Brain pericyte (primary cell): ENCODE measurements around the gene FAM222A.

Source experiments
- DNase-seq: peaks from one replicate; pipeline ENCODE4 v3.0.0-alpha.2; 2012; ENCODE audit warnings: low read depth, low spot score

The FAM222A gene

DNA sequence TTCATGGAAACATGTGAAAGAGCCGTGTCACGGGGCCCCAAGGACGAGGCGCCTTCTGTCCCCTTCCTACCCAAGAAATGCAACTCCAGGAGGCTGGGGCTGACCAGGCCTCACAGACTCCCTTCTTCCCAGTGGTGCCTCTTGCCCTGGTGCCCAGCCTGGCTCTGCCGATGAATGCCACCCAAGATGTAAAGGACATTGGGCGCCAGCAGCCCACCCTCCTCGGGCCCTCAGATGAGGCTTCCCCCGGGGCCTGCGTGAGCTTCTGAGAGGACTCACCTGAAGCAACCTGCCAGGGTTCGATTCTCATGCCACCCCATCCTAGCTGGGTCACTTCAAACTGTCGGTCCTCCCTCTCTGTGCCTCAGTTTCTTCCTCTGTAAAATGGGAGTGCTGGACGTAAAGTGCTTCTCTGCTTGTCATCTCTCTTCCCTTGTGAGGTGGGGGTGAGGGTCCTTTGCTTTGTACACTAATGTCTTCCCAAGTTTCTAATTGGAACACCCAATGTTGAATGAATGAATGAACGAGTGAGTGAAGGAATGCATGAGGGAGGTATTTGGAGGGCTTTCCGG, 10.8 kb downstream of the FAM222A start:
- no peak for DNase-seq

DNA sequence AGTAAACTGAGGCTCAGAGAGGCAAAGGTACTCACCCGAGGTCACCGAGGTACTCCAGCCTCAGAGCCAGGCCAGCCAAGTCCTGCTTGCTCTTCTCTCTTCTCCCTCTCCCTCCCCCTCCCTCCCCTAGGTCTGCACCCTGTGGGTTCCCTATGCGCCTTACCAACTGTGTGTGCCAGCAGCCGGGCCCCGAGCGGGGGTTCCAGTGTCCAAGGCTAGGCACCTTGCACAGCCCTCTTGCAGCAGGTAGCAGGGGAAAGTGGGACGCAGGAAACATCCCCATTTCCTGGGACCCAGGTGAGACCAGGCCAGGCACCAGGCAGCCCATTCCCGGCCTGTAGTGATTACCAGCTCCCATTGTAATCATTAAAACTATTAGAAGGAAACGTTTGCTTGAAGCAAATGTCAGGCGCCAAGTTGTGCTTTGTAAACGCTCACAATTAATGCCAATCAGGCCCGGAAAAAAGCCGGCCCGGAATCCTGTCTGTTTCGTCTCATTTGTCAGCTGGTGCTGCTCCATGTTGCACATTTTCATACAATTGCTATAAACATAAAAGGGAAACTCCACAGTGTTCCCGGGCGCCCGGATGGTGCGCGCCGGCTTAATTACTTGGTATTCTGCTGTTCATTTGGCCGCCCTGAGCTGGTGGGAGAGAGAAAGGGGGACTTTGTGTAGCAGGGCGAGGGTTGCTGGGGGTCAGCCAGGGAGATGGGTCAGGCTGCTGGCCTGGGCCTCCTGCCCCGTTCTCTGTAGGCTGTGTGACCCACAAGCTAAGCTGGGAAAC, 11.9 kb downstream of the FAM222A start:
- DNase-seq, result no peak

DNA sequence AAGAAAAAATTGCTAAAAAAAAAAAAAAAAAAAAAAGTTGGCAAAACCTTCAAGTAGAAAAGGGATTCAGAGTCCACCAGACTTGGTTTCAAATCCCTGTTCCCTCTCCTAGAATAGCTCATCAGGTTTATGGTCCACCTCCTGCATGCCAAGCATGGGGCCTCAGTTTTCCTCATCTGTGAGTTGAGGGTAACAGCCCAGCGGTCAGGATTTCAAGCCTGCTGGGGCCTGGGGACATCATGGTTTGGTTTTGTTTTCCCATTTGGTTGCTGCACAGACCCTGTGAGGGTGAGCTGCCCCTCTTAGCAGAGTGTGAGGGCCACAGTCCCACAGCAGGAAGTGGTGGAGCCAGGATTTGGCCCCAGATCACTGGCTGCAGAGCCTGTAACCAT, 12.5 kb downstream of the FAM222A start:
- DNase-seq, result no peak

DNA sequence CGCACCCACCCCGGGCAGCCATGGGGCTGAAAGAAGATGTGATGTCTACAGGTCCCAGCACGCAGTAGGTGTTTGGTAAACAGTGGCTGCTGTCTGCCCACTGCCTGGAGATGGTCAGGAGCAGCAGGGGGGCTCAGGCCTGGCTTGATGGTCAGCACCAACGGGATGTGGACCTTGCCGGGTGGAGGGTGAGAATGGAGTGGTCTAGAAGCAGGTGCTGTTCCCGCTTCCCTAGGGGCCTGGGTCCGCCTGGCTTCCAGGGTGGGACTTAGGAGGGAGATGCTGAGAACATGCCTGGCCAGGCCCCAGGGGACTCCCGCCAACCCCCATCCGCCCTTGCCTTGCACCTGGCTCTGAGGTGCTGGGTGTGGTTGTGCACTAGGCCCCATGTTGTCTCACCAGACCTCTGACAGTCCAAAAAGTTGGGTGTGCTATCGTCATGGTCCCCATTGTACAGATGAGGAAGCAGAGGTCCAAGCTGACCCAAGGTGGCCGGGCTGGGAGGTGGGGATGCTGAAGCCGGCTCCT, 12.9 kb downstream of the FAM222A start:
- no peak for DNase-seq

DNA sequence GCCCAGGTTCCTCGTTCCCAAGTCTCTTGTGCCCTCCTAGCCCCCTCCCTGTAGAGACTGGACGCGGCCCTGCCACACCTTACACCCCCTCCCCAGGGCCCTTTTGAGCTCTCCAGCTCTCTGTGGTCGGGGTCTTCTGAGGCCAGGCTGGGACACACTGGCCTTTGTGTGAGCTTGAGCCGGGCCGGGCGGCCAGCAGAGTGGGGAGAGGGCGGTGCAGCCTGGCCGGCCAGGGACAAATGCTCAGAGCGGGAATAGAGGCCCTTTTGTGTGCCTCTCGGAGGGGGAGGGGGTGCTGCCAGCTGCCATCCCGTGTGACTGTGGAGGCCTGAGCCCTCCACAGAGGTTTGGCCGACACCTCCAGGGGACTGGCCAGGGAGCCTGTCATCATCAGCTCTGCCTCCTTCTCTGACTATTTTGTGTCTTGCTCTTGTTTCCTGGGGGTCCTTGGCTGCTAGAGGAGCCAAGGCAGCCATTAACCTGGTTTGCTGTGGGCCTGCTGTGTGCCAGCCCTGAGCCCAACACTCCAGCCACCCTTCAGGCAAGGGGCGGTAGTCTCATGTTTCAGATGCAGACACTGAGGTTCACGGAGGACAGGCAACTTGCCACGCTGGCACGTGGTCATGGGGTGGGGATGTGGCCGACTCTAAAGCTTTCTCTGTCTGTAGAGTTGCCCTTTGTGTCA, 13.6 kb downstream of the FAM222A start:
- DNase-seq, result no peak

DNA sequence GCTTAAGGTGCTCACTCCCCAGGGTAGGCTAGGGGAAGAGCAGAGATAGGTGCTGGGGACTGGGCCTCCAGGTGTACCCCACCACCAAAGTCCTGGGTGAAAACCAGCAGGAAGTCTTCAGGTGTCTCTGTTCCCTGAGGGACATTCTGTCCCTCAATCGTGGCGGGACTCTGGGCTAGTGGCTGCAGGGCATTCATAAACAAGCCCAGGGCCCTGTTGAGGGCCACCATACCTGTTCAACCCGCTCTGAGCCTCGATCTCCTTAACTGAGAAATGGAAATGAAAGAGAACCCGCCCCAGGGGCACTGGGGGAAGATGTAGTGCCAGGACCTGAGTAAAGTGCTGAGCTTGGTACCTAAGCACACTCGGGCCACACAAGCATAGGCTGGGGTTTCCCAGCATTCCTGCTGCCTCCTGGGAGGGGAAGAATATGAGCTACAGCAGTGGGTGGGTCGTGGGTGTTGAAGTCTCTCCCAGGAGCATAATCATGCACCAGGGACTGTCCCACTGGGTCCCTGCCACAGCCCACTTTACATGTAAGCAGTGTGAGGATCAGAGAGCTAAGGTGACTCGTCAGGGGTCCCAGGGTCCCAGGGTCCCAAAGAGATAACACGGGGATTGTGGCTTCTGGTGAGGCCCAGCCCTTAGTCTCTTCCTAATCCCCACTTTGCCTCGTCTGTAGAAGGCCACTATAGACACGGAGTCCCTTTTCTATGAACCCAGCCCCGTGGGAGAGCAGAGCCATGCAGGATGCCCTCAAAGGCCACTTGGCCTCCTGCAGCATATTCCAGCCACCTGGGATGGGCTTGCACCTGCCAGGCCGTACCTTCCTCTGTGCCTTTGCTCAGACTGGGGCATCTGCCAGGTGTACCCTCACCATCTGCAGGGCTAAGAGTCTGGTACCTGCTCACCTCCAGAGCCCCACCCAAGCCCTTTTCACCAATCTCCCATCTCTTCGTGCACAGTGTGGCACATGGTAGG, 14.4 kb downstream of the FAM222A start:
- no peak for DNase-seq

DNA sequence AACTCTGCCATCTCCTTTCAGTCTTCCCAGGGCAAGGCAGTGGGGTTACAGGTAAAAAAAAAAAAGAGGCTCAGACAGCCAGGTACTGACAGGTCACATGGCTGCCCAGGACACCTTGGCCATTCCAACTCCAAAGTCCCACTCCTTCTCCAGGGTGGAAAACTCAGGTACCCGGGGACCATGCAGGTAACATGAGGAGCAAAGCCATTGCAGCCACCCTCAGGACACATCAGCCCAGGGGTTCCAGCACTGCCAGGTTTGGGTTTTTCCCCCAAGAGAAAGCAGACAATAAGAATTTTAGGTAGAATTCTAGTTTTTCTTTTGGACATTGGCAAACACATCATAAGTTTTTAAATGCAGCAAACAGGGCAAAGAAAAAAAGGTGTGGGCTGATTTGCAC, 15.3 kb downstream of the FAM222A start:
- no peak for DNase-seq

DNA sequence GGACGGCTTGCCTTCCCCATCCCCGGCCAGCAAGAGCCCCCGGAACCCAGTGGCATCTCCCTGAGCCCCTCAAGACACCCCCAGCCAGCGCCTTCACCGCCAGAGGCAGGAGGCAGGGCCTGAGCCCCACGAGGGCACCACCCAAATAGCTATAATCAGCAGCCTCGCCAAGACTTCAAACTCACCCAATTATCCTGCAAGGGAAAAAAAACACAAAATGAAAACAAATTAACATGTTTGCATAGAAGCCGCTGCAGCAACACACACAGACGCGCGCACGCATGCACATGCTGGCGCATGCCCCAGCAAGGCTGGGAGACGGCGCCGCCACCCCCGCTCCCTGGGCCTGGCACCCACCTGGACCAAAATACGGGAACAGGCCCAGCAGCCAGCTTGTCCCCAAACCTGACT, 15.8 kb downstream of the FAM222A start:
- no peak for DNase-seq

DNA sequence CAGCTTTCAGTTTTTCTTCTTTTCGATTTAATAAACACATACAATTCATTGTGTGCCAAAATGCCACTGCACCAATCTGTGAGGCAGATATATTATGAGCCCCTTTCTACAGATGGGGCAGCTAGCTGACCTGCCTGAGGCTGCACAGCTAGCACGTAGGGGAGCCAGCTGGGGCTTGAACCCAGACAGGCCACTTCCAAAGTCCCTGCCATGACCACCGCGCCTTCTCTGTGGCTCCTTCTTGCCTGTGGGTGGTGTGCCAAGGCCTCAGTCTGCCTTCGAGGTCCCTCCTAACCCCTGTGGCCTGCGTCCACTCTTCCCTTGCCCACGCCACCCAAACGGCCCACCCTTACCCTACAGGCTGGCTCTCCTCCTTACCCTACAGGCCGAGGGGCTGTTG, 16.2 kb downstream of the FAM222A start:
- DNase-seq, result no peak

DNA sequence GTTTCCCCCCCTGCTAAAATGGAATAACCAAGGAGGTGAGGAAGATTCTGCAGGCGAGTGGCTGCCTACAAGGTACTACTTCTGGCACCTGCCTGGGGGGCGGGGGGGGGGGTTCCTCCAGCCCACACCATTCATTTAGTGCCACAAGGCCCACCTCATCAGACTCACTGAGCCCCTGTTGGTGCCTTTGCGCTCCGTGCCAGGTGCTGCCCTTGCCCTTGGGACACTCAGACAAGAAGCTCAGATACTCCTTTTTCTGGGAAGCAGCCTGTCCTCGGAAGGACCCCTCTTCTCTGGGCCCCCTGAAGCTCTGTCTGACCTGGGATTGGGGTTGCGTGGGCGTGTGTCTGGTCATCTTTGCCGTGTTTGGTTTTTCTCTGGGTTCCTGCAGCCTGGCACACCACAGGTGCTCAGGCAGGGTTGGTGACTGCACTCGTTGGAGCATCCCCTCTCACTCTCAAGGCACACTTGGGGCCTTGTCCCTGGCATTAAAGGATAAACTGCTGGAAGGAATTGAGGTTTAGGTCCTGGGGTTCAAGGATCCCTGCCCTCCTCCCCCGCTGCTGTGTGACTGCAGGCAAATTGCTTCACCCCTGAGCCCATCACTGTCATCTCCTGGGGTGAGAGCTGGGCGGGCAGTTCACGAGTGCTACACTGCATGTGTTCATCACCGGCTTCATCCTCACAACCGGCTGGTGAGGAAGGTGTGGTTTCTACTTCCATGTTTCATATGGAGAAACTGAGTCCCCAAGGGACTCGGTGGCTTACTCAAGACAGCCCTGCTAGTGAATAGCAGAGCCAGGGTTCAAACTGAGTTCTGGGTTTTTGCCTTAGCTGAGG, 16.9 kb downstream of the FAM222A start:
- DNase-seq, result no peak

DNA sequence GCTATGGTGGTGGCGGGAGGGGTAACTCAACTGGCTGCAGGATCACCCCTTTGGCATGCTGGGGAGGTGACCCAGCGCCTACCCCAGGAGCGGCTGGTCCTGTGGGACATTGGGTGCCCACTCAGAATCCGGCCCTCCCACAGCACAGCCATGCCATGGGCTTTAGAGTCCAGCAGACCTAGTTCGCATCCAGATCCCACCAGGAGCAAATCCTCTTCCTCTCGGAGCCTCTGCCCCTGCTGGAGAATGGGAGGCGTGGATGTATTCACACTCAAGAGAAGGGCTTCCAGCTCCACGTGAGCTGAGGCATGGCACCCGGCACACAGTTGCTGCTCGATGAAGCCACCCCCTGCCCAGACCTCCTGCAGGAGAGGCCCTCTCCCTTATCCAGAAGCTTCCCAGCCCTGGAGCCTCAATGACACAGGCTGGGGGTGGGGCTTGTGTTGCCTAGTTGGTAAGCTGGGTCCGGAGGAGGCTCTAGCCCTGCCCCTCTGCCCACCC, 17.7 kb downstream of the FAM222A start:
- no peak for DNase-seq

DNA sequence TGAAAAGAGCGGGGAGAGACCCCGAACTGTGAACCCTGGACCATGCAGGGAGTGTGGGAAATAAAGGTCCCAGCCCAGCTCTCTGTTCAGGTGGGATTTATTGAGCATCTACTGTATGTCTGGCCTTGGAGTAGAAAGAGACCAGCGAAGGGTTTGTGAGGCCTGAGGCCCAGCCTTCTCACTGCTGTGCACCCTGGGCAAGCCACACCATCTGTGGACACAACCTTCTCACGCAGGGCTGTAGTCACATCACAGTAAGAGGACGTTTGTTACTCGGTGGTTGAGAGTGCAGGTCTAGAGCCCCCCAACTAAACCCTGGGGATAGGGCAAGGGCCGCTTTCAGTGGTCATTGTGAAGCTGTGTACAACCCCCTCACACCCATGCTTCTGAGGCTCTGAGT, 18.2 kb downstream of the FAM222A start:
- DNase-seq, result no peak

DNA sequence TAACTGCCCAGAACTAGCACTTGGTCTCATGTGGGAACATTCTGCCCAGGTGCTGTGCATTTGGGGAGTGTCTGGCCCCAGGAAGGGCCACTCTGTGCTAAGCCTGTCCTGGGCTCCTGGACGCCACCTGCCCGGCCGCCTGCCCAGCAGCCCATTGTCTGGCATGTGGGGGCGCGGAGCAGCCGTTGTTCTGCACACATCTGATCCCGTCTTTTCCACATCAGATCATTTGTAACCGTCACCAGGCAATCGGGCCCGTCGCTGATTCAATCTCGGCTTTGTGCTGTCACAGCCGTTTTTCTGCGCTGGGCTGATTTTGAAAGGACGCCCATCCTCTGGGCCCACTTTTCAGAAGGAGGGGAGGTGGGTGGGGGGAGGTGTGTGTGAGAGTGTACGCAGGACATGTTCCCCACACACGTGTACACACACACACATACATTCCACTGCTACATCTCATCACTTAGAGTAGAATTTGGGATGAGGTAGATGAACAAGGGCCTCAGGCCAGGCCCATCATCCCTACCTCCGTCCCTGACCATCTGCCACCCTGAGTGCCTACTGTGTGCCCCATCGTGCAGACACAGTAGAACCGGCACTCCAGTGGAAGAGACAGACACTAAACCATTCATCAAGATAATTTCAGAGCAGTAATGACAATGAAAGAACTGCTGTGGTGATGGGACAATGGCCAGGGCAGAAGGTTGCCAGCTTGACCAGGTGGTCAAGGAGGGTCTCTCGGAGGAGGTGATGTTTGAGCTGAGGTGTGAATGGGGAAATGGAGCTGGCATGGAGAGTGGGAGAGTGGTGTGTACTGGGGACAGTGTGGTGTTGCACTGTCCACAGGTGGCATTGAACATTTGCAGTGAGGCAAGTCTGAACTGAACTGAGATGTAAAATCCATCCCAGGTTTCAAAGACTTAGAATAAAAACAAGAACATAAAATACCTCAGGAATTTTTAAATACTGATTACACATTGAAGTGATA, 19.0 kb downstream of the FAM222A start:
- no peak for DNase-seq

DNA sequence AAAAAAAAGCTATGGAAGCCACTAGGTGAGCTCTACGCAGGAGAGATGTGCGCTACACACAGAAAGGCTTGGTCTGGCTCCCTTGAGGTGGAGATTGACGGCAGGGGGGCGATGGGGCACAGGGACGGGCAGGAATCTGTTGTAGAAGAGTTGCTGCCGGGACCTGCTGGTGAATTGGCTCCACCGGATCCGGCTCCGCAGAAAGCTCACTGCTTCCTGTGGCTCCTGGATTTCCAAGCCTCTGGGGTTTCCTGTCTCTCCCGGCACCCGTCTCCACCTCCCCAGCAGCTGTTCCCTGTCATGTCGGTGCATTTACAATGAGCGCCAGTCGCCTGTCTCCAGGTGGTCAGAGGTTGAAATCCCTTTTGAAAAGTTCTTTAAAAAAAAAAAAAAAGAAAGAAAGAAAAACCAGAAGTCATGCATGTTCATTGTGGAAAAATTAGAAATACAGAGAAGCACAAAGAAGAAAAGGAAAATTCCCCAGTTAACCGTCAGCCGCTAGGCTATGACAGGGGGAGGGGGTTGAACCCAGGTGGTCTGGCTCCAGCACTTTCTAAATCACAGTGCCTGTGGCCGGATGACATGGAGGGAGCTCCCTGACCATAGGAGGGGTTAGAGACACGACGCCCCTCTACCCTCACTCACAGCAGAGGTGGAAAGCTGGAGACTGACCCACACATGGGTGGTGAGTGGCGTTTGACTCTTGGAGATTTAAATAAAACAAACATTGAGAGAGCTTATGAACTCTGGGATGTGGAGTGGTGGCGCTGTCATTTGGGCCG, 20.8 kb downstream of the FAM222A start:
- DNase-seq, result no peak

DNA sequence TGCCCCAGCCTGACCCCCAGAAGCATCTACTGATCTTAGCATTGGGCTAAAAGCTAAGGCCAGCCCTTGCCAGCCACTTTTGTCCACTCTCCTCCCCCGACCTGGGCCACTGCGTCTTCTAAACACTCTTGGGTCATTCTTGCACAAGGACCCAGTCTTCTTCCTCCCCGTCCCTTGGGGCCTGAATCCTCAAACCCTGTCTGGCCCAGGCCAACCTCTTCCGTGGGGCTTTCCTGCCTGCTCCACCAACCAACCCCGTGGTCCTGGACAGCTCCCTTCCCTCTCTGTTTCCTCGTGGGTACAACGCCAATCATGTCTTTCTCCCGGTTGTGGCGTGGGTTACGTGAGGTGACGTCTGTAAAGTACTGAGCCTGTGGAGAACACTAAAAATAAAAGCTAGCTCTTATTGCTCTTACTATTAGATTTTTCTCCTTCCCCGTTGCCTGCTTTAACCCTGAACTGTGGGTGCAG, 21.5 kb downstream of the FAM222A start:
- no peak for DNase-seq

DNA sequence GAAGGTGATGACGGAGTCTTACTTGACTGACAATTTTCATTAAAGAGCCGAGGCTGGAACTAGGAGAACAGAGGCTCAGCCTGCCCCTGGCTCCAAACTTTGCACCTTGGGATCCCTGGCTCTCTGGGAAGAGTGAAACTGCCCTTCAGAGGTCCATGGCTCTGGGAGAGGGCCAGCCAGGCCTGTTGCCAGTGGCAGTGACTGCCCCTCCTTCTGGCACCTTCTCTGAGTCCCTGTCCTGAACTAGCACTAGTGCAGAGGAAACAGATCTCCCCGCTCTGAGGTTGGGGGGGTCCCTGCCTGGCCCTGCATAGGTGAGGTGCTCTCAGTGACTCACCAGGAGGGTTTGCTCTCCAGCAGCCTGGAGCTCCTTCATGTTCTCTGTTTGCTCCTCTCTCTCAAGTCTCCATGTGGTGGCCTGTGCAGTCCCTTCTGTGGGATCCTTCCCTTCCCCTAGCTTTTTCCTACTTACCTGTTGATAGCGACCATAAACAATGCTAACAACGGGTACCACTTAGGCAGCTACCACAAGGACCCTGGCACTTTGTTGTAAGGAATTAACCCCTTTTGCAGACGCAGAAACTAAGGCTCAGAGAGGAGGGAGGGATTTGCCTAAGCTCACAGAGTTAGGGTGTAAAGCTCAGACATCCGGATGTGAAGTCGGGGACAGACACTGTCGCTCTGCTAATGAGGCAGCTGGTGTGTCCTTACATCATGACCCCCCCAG, 22.4 kb downstream of the FAM222A start:
- no peak for DNase-seq

DNA sequence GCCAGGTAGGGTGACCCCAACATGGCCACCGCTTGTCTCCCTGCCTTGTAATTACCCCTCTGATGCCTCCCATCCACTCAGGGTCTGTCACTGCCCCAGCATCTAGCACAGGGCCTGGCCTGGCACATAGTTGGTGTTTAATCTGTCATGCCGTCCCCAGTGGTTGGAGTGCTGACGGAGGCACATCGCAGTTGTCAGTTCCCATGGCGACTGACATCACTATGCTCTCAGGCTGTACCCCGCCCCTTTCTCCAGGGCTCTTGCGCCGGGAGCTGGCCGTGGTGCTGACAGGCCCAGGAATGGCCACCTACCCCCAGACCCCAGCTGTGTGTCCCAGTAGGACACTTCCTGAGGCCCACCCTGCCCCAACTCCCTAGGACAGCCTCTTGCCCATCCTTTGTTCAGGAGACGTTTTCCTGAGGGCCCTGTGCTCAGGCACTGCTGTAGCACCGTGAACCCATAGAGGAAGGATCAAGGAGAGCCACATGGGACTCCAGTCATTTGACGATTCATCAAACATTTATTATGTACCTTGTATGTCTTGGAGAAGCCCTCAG, 23.0 kb downstream of the FAM222A start:
- no peak for DNase-seq
